Renal cortical epithelial cell (primary cell): ENCODE data around the gene PDXP. TPM values are rescaled to one million over a fixed set of nuclear protein-coding genes. Genes with fewer than 3 reads are reported as not detected.

ENCODE experiments used
- DNase-seq: peaks from one replicate; pipeline ENCODE4 v3.0.0-alpha.2; 2011; ENCODE audit warnings: low read depth
- total RNA-seq: library from RNA; depleted of rRNA; stranded (reverse); fragments of >200 nt; gene quantifications from 2 replicates; pipeline ENCODE4 v1.2.3, GENCODE V29; 2014

Gene PDXP
- total RNA-seq, 1 donor from 2014 or later: 10.6 TPM

- DNase-seq: no peak
Measured at GRCh38 chr22:37628830-37629229, 29.7 kb upstream of the PDXP start.

- DNase-seq: no peak
Measured at GRCh38 chr22:37629928-37630327, 28.6 kb upstream of the PDXP start.

- no peak for DNase-seq
Measured at GRCh38 chr22:37630839-37631435, 27.6 kb upstream of the PDXP start.

GRCh38 chr22:37631448-37632173 is 26.9 kb upstream of the PDXP start:
- DNase-seq: no peak

GRCh38 chr22:37632174-37633088 is 26.1 kb upstream of the PDXP start:
- no peak for DNase-seq

- DNase-seq: no peak
Measured at GRCh38 chr22:37633089-37633624, 25.4 kb upstream of the PDXP start.

- peak; percentile 30 for DNase-seq
Measured at GRCh38 chr22:37633625-37634416, 24.7 kb upstream of the PDXP start.

GRCh38 chr22:37634417-37634924 is 24.1 kb upstream of the PDXP start:
- DNase-seq: no peak

GRCh38 chr22:37635157-37635556 is 23.4 kb upstream of the PDXP start:
- no peak for DNase-seq

GRCh38 chr22:37636186-37636948 is 22.2 kb upstream of the PDXP start:
- DNase-seq: peak; percentile 42

GRCh38 chr22:37636949-37637273 is 21.6 kb upstream of the PDXP start:
- DNase-seq: no peak

GRCh38 chr22:37638391-37639069 is 20.0 kb upstream of the PDXP start:
- DNase-seq: no peak

GRCh38 chr22:37639070-37639760 is 19.3 kb upstream of the PDXP start, which contains the start of gene SH3BP1:
SH3BP1 (plus strand) TSS chr22:37639669; CDS start chr22:37639788, 119 bp downstream.
- no peak for DNase-seq

- no peak for DNase-seq
Measured at GRCh38 chr22:37639771-37640590, 18.5 kb upstream of the PDXP start.

GRCh38 chr22:37640591-37641560 is 17.6 kb upstream of the PDXP start:
- DNase-seq: no peak

GRCh38 chr22:37641561-37641949 is 17.0 kb upstream of the PDXP start:
- DNase-seq: no peak

- DNase-seq: peak; percentile 33
Measured at GRCh38 chr22:37643225-37643847, 15.2 kb upstream of the PDXP start.
